ENCODE data around the gene KRTAP5-6.

Gene KRTAP5-6

DNA sequence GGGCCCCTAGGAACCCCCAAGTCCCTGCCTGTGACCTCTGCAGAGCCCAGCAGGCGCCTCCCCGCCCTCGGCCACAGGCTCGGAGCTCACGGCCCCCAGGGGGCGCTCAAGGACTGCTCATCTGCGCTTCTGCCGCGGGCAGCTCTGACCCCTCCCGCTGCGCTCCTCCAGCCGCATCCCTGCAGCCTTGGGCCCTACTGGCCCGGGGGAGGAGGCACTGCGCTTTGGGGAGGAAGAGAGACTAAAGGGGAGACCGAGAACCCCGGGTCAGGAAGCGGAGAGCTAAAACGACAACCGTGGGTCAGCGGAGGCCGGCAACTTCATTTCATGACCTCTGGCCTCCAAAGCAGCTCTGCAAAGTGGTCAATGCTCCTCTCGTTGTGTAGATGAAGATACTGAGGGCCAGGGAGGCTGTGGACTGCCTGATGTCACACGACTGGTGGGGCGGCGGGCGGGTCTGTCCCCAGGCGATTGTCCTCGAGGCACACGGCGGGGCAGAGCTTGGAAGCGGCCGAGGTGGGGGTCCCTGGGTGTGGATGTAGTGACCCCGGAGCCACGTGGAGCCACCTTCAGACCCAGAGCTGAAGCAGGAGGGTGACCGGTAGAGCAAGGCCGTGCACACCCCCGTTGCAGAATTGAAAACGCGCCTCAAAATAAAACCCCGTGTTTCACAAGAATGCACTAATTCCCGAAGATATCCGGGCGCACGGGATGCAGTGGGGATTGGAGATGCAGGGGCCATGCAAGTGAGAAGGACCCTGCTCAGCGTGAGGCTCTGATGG is 2.7 kb upstream of the KRTAP5-6 start:
- peak overlapping the region in 1 of 3 experiments; percentile 23 for H3K4me3 Mint-ChIP-seq
- no peak overlapping the region for H3K27ac Mint-ChIP-seq
- TF ChIP-seq, protein P1, sequence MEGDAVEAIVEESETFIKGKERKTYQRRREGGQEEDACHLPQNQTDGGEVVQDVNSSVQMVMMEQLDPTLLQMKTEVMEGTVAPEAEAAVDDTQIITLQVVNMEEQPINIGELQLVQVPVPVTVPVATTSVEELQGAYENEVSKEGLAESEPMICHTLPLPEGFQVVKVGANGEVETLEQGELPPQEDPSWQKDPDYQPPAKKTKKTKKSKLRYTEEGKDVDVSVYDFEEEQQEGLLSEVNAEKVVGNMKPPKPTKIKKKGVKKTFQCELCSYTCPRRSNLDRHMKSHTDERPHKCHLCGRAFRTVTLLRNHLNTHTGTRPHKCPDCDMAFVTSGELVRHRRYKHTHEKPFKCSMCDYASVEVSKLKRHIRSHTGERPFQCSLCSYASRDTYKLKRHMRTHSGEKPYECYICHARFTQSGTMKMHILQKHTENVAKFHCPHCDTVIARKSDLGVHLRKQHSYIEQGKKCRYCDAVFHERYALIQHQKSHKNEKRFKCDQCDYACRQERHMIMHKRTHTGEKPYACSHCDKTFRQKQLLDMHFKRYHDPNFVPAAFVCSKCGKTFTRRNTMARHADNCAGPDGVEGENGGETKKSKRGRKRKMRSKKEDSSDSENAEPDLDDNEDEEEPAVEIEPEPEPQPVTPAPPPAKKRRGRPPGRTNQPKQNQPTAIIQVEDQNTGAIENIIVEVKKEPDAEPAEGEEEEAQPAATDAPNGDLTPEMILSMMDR (IDR thresholded peaks at IDR 0.05; ENCODE audit: unreplicated experiment in 3 of 3): peak; percentile 92 to 95 (median 92)
- no peaks in the 10 kb centered on the region for H3K36me3 Mint-ChIP-seq (ENCODE audit: low read depth)
- peaks cover 16% of the 10 kb centered on the region for H3K4me1 Mint-ChIP-seq
- peaks cover 29% of the 10 kb centered on the region for H3K27me3 Mint-ChIP-seq (ENCODE audit: low read depth)
- peaks cover 5% of the 10 kb centered on the region for H3K9me3 Mint-ChIP-seq

DNA sequence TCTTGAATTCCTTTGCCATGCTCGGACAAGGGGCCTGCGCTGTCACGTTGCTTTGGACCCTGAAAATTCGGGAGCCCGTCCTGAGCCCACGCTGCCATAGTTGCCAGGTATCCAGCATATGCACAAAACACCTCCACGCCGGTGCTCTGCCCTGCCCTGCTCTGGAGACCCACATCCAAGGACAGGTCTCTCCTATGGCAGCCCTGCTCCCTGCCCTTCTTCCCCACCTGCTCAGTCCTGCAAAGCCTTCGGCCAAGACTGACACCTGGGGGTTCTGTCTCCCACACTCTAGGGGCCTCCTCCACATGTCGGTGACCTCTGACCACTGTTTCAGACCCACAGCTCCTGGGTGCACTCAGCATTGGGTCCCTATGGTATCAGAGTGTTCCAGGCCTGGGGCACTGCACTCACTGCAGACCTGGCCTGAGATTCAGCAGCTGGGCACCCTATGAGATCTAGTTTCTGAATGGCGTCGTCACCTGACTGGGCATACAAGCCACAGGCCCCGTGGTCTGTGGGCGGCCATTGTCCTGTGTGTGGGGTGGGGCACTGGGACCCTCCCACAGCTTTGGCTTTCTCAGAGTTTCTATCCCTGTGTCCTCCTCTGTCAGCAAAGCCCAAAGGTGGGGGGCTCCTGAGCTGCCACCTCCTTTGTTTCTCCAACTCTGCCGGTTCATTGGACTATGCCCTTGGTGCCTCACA is 2.0 kb upstream of the KRTAP5-6 start:
- H3K27ac Mint-ChIP-seq: no peak overlapping the region
- H3K9me3 Mint-ChIP-seq: peaks cover 5% of the 10 kb centered on the region
- TF ChIP-seq, protein P1 (IDR thresholded peaks at IDR 0.05; ENCODE audit: unreplicated experiment in 3 of 3): no peak

DNA sequence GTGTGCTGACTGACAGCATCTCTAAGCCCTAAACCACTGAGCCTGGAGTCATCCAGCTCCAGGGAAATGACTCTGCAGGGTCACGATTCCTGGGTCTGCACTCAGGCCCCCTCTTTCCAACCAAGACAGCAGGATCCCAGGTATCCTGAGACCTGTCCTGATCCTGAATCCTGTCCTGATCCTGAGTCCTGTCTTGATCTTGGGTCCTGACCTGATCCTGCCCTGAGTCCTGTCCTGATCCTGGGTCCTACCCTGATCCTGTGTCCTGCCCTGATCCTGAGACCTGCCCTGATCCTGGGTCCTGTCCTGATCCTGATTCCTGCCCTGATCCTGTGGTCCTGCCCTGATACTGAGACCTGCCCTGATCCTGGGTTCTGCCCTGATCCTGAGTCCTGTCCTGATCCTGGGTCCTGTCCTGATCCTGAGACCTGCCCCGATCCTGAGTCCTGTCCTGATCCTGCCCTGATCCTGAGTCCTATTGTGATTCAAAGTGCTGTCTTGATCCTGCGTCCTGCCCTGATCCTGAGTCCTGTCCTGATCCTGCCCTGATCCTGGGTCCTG is 1.4 kb upstream of the KRTAP5-6 start:
- Mint-ChIP-seq H3K4me3 (peak overlapping the region; percentile 10 to 34 (median 11)), H3K4me1 (peaks cover 16% of the 10 kb centered on the region), H3K27ac (peak overlapping the region in 1 of 3 experiments; percentile 32)

More for the DNA sequence above, 2.0 kb upstream of the KRTAP5-6 start:
- peak overlapping the region in 1 of 3 experiments; percentile 13 for H3K4me3 Mint-ChIP-seq
- H3K27me3 Mint-ChIP-seq (ENCODE audit: low read depth): peaks cover 33% of the 10 kb centered on the region
- peaks cover 16% of the 10 kb centered on the region for H3K4me1 Mint-ChIP-seq
- no peaks in the 10 kb centered on the region for H3K36me3 Mint-ChIP-seq (ENCODE audit: low read depth)

DNA sequence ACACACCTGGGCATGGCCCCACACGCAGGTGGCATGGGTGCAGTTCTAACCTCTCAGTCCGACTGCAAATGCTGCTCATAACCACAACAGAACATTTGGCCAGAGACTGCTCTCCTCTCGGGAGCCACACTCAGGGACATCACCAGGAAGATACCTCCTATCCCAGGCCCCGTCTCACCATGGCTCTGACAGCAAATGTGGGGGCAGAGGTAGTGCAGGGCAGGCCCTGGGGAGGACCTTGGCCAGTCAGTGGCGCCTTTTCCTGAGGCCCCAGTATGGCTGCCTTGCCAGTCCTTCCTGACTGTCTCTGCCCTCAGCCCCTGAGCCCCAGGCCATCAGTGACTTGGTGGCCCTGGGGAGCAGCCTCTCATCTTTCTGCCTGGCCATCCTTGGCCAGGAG is 2.8 kb downstream of the KRTAP5-6 start:
- no peak overlapping the region for H3K27ac Mint-ChIP-seq

More for the DNA sequence above, 1.4 kb upstream of the KRTAP5-6 start:
- TF ChIP-seq, protein P1 (IDR thresholded peaks at IDR 0.05; ENCODE audit: unreplicated experiment in 3 of 3): no peak
- peaks cover 33% of the 10 kb centered on the region for H3K27me3 Mint-ChIP-seq (ENCODE audit: low read depth)
- peaks cover 5% of the 10 kb centered on the region for H3K9me3 Mint-ChIP-seq
- no peaks in the 10 kb centered on the region for H3K36me3 Mint-ChIP-seq (ENCODE audit: low read depth)

DNA sequence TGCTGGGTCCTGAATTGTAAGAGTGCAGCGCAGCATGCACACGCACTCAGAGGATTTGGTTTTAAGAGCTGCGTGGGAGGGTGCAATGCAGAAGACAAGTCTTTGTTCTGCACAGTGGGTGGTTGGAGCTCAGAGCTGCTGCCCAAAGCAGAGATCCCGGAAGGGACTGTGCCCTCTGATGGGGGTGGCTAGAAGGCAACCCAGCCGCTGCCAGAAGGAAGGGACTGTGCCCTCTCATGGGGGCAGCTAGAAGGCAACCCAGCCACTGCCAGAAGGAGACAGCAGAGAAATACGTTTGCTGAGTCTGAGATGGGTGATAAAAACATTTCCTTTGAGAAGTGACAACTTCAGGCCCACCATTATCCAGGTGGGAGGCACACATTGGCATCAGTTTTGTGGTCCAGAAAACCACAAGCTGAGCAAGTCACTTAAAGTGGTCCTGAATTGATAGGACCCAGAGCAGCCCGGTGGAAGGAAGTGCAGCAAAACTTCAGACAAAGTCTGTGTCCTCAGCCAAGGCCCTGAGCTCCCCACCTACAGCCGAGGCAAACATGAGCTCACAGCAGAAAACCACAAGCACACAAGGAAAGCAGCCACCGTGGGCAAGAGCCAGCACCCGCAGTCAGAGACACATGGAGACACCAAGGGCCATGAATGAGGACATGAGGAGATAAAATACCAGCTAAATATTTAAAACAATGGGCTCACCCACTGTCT is 4.3 kb downstream of the KRTAP5-6 start:
- Mint-ChIP-seq H3K27ac (no peak overlapping the region), H3K4me1 (peaks cover 15% of the 10 kb centered on the region), H3K27me3 (ENCODE audit: low read depth) (peaks cover 22% of the 10 kb centered on the region), H3K4me3 (no peak overlapping the region), H3K36me3 (ENCODE audit: low read depth) (no peaks in the 10 kb centered on the region), H3K9me3 (peaks cover 12% of the 10 kb centered on the region)
- TF ChIP-seq, protein P1 (IDR thresholded peaks at IDR 0.05; ENCODE audit: unreplicated experiment in 3 of 3): no peak

More for the DNA sequence above, 2.8 kb downstream of the KRTAP5-6 start:
- TF ChIP-seq, protein P1 (IDR thresholded peaks at IDR 0.05; ENCODE audit: unreplicated experiment in 3 of 3): no peak
- peaks cover 7% of the 10 kb centered on the region for H3K4me1 Mint-ChIP-seq
- H3K9me3 Mint-ChIP-seq: peaks cover 15% of the 10 kb centered on the region
- H3K27me3 Mint-ChIP-seq (ENCODE audit: low read depth): peaks cover 30% of the 10 kb centered on the region
- H3K36me3 Mint-ChIP-seq (ENCODE audit: low read depth): no peaks in the 10 kb centered on the region
- no peak overlapping the region for H3K4me3 Mint-ChIP-seq
